ENCODE results near the gene PPP1R14C. TPM values are rescaled to one million over a fixed set of nuclear protein-coding genes. Genes with fewer than 3 reads are reported as not detected.

The PPP1R14C gene
- total RNA-seq = under 0.01 and 0.09 TPM in 2 replicates

GRCh38 chr6:150142670-150143515 lies at the start of gene PPP1R14C:
Gene PPP1R14C, plus strand, starts transcription at chr6:150143044. Its CDS starts 149 bp downstream, at chr6:150143193.

Other genes with a start within 250 kb of the PPP1R14C start
- 0.14 TPM in 1 of 2 replicates, not detected in the other for gene RAET1E, start 244.9 kb upstream of the PPP1R14C start, total RNA-seq
- gene RAET1G, start 219.9 kb upstream of the PPP1R14C start, total RNA-seq = 0.55 and 1.8 TPM in 2 replicates
- gene ULBP2, start 201.0 kb upstream of the PPP1R14C start, total RNA-seq = 12.4 and 13.7 TPM in 2 replicates
- under 0.01 and 0.09 TPM in 2 replicates for gene ULBP1, start 179.1 kb upstream of the PPP1R14C start, total RNA-seq
- not detected in 2 replicates for gene RAET1L, start 117.5 kb upstream of the PPP1R14C start, total RNA-seq
- gene ULBP3, start 73.9 kb upstream of the PPP1R14C start, total RNA-seq = 4.5 and 16.6 TPM in 2 replicates
- not detected in 2 replicates for gene IYD, start 226.0 kb downstream of the PPP1R14C start, total RNA-seq